HS-5 (cell line): Measurements from ENCODE around the gene SMPX.

Experiments used
- DNase-seq: peaks from one replicate; pipeline ENCODE4 v3.0.0-alpha.2; 2012; ENCODE audit warnings: low read depth

SMPX gene

DNA sequence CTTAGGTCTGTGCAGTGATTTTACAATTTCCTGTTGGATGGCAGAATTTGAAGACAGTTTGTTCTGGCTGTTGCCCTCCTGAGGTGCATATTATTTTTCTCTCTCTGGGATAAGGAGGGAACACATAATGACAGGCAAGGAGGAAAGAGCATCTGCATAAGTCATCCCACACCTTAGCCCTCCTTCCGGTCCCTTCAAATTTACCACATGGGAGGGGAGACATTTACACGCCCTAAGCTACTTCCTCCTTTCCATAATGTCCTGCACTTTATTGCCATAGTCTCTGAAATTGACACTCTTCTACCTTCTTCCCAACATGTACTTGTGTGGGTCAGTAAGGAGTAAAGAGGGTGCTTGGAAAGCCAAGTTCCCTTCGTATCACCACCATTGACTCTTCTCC is 13.9 kb downstream of the SMPX start:
- DNase-seq = no peak

DNA sequence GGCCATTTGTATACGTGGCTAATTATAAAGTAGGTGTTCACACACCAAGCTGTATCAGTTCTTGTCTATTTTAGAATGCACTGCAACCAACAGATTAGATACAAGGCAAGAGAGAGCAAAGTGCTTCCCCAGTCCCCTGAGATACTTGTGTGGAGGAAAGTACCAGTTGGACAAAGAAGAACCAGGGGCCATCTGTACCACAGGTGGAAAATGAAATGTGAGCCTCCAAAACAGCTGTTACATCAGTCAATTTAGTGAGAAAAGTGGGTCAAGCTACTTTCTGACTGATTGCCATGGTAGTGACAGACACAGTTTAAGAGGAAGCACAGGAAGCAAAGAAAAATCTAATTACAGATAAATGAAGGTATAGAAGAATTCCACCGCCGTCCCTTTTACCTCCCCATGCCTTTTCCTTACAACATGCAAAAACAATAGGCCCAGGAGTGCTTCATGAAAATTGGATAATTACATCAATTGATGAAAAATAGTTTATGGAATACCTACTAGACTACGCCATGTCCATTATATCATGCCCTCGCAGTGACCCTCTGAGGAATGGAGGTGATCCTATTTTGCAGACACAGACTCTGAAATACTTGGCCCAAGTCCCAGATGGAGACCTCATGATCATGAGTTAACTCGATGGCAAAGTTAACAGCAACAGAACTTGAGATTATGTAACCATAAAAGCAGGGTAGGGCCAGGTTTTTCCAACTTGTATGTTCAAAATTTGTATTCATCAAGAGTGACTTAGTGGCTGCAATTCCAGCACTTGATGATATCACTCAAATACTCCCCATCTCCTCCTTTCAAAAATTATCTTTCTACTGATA is 15.8 kb downstream of the SMPX start:
- no peak for DNase-seq

DNA sequence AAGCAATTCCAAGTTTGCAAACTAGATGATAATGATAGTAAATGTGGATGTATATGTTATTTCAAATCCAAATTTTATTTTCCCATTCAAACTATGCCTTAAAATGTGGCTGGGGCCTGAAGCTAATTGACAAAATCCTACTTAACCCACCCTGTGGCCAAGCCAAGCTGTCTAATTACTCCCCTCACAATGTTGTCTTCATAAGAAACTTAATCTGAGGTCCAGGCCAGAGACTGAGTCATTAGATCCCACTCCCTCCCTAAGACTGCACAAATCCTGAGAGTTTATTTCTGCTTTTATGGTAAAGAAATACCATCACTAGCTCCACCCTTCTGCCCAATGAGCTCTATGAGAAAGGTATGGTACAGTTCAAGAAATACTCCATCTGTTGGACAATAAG is 16.6 kb downstream of the SMPX start:
- DNase-seq = no peak

DNA sequence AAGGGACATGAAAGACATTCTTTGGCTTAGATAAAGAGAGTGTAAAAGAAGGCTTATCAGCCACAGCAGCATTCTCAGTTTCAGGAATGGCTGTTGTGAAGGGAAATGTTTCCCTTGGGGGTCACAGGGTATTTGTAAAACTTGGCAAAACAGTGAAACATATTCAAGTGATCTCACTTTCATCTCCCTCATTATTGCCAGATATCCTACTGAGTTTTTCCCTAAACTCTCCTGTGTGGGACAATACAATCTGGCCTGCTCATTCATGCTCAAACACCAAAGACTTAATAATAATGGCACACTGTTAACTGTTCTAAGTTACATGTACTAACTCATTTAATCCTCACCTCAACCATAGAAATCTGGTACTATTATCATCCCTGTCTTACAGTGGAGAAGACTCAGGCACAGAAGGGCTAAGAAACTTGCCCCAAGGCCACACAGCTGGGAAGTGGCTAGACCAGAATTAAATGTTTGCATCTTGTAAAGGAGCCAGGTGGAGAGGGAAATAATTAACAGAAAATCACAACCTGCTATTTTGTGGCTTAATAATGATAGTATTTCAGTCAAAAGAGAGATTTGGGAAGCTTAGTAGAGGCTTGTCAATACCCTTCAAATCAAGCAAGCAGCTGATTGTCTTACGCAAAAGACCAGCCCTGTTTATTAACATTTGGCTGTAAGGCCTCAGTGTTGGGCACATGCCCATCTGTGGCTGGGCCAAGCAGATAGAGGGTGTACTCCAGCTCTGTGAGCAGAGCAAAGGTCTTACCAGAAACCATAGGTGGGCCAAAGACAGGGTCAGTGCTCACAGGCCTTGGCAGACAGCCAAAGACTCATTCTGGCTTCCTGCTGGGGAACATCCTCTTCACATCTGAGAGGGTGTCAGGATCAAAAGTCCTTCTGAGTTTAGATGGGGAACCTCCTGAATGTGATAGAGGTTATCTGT is 17.3 kb downstream of the SMPX start:
- no peak for DNase-seq

DNA sequence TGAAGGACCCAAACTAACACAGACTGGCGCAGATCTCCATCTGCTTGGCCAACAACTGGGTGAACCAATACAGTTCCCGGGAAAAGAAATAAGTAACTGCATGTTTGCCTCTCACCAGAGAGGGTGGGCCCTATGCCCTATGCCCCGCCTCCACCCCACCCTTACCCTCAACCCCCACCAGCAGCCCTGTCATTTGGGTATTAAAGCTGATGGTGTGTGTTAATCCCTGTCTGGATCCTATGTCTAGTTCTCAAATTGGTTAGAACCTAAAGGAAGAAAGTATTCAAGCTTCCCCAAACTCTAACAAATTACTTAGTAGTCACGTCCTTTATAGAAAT is 19.0 kb downstream of the SMPX start:
- DNase-seq = no peak

DNA sequence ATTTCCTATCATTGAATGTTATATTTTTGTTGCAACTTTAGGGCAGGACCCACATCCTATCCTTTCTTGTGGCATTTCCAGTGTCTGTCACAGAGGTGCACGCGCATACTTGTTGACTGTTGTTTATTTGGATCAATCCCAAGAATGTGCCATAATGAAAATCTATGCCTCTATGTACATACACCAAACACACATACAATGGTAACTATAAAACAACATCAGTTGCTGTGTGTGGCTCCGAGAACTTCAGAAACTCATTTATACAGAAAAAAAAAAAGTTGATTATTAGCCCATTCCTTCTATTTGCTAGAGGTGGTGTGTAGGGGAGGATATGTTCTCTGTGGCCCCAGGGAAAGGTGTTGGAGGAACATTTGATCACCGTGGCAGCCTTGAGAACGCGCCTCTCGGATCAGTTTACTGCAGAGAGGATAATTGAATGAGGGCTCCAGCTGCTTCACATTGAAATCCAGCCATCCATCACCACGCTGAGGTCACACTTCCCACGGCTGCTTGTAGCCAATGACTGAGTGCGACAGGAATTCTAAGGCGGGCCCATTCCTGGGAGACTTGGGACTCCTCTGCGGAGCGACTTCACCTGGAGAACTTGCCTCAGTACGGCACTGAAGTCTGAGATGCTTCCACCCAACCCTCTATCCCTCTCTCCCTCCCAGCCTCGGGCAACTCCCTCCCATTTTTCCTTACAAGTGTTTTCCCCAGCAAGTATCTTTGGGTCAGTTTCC is 19.5 kb downstream of the SMPX start:
- DNase-seq = no peak

DNA sequence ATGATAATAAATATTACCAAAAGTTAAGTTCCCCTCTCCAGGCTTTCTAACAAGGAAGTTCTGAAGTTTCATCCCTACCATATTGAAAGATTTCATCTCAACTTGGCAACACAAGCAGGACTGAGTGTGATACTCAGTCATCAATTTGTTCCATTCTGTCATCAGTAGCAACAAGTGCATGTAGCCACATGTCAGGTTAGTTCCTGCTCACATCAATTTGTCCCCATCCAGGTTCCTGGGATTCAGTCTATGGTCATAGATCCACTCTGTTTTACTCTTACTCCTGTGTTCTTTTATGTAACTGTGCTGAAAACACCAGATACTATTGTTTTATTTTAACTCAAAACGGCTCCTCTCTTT is 22.2 kb downstream of the SMPX start:
- no peak for DNase-seq

DNA sequence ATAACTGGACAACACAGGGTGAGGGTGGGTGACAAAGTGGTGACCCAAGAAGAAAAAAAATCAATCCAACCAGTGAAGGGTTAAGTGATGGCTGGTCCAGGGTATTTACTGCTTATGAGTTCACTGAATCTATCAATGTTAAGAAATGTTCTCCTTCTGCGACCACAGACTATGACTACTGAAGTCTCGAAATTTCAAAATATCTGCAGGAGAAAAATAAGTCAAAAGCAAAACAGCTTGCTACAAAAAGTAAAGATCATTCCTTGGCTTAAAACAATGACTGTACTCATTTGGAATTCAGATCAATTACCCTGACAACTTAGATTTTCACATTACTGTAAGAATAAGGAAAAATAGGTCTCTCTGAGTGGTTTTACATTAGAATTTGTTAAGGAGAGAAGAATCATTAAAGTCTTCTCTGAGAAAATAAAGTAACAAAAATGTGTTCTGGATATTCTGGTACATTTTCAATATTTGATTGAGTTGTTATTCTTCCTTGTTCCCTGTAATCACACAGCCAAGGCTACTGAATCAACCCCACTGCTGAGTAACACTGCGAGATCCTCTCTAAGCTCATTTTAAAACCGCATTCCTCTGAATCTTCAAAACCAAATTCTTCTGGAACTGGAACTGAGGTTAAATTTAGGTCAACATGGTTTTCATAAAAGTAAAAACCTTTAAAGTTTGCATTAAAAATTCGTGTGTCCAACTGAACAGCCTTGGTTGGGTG is 22.7 kb downstream of the SMPX start:
- peak; percentile 29 for DNase-seq

DNA sequence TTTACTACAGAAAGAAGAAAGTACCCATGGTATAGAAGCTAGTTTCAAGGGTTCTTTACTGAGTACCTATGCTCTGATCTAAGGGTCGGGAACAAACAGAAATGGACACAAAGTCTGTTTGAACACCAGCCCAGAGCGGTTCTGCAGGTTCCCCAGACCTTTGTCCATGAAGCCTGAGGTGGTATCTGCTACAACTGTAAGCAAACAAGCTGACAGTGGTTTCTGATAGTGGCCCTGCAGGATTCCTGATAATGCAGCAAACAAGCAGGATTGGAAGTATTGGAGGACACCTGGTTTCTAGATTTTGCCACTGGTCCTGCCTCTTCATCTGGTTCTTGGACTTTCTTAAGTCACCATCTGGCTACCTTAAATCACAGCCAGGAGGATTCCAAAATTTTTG is 23.7 kb downstream of the SMPX start:
- DNase-seq = no peak

DNA sequence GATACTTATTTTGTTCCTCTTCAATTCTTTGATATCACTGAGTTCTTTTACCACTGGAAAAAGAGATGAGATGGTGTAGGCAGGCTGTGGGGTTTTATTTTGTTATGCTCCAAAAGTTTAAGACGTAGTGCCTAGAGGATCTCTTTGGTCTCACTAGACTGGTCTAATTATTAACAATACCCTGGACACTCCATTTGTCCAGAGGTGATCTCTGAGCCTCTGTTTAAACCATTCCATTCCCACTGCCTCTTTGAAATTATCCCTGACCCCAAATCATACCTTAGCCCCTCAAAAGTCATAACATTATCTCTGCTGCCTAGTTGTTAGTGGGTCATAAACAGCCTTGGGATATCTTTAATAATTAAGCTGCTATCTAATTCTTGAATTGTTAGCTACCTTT is 24.2 kb downstream of the SMPX start:
- DNase-seq = no peak

DNA sequence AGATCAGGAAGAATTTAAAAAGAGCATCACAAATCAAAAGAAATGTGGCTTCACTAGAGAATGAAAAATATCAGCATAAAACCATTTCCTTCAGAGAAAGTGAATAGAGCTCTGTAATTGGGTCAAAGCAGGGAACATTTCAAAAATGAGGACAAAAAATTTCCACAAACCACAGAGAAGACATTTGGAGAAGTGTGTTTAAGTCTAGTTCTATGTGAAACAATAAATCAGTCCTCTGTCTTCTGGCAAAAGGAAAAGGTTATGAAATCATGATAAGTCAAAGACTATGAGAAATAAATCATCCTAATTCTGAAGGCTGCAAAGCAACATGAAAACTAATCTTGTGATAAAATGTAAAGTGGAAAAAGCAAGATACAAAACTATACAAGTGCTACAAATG is 27.9 kb downstream of the SMPX start:
- DNase-seq = no peak

DNA sequence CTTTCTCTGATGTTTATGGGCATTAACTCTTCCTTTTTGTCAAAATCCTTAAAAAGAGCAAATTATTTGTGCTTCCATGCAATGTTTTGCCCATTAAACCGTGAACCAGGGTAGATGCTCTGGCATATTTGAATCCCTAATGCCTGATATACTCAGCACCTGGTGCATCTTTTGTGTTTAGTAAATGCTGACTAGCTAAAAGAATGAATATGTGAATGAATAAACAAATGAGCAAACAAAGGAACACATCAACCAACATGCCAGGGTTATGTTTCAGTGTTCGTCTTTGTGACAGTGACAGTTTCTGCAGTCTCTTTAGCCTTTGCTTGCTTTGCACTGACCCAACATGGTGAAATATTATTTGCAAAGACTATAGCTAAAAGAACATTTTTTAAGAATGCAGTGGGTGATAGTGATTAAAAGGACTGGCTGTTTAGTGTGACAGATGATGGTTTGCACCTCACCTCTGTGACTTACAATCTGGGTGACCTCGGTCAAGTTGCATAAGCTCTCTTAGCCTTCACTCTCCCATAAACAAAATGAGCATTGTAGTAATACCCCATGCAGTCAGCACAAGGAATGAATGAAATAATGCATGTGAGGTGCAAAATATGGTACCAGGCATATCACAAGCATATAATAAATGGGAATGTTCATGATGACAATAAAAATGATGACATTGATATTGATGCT is 29.5 kb downstream of the SMPX start:
- no peak for DNase-seq

DNA sequence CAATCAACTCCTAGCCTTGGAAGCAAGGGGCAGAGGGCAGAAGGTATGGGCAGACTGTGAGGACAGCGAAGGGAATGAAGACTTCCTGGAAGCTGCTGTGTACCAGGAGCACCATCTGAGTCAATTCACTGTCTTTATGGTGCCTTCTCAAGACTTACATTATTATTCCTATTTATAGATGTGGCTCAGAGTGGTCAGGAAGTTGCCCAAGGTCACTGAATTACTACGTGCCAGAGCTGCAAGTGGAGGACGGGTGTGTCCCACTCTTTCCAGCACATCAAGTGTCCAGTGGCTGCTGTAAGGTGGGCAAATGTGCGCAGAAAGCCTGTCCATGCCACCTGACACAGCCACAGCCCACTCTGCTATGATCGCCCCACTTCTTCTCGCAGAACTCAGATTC is 32.0 kb downstream of the SMPX start:
- DNase-seq = no peak

DNA sequence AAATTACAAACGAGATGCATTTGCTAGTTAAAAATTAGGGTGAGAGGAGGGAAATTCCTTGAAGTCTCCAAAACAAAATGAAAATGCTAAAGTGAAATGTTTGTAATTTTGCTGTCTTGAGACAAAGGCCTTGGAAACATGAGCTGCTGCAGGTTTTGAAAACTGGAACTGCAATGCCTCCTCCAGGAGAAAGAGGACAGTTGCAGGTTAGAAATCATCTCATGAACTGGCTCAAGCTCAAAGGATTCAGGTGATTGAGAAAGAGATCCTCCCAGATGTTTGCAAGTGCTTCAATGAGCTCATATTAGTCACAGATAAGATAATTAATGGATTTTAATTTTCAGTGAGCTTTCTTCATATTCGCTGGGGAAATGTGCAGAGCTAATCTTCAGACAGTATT is 32.4 kb downstream of the SMPX start:
- DNase-seq = no peak

DNA sequence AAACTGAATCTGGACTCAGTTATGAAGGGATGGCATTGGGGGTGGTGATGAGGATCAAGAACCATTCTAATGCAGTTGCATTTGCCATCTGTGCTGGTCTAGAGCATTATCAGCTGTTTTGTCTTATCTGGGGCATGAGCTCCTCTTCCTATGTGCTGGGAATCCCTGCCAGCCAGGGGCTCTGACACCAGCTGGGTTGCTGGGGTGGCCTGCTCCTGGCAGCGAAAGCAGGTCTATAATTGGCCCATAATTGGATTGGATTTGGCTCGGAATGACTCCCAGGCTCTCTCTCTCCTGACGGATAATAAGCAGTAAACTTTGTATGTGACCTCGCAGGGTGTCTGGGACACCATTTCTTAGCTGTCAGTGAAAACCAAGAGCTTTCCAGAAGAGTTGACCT is 34.1 kb downstream of the SMPX start:
- no peak for DNase-seq

DNA sequence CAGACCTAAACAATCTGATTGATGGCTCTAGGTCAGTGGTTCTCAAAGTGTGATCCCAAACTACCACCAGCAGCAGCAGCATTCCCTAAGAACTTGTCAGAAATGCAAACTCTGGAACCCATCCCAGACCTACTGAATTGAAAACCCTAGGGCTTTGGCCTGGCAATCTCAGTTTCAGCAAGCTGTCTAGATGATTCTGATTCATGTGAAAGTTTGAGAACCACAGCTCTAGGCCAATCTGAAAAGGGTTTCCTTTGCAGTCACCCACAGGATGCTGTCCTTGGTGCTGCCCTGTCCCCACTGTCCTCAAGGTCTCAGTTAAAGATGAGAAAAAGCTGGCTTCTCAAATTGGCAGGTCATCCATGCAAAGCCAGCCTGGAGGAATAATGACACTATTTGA is 34.8 kb downstream of the SMPX start:
- no peak for DNase-seq

DNA sequence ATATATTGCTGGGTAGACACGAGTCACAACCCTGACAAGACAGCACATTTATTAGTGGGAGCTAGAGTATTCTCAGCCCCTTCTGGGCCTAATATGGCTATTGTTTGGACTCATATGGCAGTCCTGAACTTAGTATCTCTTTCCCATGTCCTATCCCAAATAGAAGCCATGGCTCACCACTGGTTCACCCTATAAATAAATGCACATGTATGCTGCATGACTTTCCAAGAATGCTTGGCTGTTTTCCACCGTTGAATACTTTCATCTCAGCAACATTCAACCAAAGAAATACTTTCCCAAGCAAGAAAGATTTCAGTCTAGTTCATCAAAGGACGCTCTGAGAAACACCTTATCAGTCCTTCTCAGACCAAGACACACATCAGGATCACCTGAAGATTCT is 36.7 kb downstream of the SMPX start:
- no peak for DNase-seq

DNA sequence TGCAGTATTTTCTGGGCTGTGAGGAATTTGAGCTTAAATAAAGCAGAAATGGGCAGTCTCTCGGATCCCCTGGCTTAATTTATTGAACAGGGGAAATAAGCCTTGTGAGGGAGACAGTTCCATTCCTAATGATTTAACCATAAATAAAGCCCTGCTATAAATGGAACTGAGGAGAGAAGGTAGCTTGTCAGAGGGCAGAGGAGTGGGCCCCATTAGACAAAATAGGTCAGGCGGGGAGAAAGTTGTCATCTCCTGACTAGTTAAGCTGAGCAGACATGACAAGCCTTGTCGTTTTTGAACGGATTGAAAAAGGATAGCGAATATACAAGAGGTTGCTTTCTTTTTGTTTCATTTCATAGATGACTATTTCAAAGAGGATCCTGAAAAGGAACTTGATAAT is 39.3 kb downstream of the SMPX start:
- no peak for DNase-seq

DNA sequence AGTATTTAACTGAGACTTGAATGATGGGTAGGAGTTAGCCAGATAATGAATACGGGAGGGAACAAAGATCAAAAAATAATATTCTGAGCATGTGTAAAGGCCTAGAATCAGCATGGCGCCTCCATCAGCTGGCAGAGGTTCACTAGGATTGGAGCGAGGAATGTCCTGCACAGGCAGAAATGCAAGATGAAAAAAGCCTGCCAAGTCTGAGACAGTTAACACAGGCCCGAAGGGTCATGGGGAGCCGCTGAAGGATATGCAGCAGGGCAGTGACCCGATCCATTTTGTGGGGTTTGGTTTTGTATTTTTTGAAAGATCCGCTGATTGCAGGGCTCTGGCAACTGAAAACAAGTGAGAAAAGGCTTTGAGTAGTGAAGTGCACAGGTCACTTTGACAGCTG is 40.1 kb downstream of the SMPX start:
- no peak for DNase-seq

DNA sequence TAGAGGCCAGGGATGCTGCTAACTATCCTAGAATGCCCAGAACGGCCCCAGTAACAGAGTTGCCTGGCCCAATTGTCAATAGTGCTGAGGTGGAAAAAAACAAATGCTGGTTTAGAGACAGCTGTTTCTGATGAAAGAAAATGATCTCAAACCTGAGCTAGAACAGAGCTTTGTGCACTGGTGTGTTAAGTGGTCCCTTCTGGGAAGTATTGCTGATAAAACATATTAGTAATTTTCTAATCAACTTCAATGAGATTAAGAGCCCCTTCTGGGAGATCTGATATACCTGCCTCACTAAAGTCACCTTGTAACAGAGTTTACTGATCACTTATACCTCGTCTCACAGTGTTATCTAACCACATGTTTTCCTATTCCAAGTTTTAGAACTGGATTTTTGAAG is 42.1 kb downstream of the SMPX start:
- no peak for DNase-seq

DNA sequence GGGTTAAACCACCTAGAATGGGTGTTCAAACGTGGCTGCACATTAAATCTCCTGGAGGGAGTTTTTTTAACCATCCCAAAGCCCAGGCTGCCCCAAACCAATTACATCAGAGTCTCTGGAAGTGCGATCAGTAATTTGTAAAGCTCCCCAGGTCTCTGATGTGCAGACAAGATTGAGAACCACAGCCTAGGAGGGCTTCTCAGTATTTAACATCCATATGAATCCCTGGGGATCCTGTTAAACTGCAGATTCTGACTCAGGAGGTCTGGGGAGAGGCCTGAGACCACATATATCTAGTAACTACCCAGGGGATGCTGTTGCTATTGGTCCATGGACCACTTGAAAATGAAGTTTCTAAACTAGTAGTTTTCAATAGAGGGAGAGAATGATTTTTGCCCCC is 42.6 kb downstream of the SMPX start:
- DNase-seq = no peak

DNA sequence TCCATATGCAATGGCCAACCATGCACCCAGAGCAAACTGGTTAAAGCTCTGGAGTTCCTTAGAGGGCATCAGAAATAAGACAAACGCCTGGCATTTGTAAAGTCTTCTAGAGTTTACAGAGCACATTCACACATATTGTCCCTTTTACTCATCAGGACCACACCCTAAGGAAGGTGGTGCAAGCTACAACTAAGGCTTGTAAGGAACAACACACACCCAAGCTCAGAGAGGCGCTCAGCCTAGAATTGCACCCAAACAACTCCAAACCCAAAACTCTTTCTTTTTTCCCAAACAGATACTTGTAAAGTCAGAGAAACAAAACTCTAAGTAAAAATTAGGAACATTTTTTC is 46.1 kb downstream of the SMPX start:
- no peak for DNase-seq
